Fibroblast of upper back skin (primary cell): ENCODE data around the gene BRICD5.
"Not testable (repeated sequence)": the region's sequence is repeated elsewhere in the genome, so short reads cannot be mapped to it uniquely, and the experiment has no call there.

Experiments
- DNase-seq: peaks from one replicate; pipeline ENCODE4 v3.0.0-alpha.2; 2013

BRICD5 gene

GRCh38 chr16:2214719-2214968 lies 4.0 kb upstream of the BRICD5 start, which contains the start of gene PGP:
Gene PGP, minus strand, starts transcription at chr16:2214840. Its CDS starts 63 bp downstream, at chr16:2214777.
- DNase-seq = no peak

GRCh38 chr16:2213817-2214718 lies 3.4 kb upstream of the BRICD5 start:
- no peak for DNase-seq

- DNase-seq = no peak
These were observed 2.0 kb upstream of the BRICD5 start for GRCh38 chr16:2212362-2213324.

GRCh38 chr16:2211923-2212347 lies 1.3 kb upstream of the BRICD5 start:
- no peak for DNase-seq

- no peak for DNase-seq
These were observed 692 bp downstream of the BRICD5 start for GRCh38 chr16:2210009-2210332.

GRCh38 chr16:2209258-2210008 lies 1.2 kb downstream of the BRICD5 start:
- DNase-seq = no peak

GRCh38 chr16:2208772-2209171 lies 1.9 kb downstream of the BRICD5 start:
- no peak for DNase-seq

- no peak for DNase-seq
These were observed 2.4 kb downstream of the BRICD5 start for GRCh38 chr16:2208308-2208707.

- no peak for DNase-seq
These were observed 2.8 kb downstream of the BRICD5 start for GRCh38 chr16:2207872-2208271.

- no peak for DNase-seq
These were observed 3.8 kb downstream of the BRICD5 start for GRCh38 chr16:2206780-2207433.

GRCh38 chr16:2206420-2206779 lies 4.3 kb downstream of the BRICD5 start:
- no peak for DNase-seq

- DNase-seq = no peak
These were observed 4.7 kb downstream of the BRICD5 start for GRCh38 chr16:2205967-2206313.

- DNase-seq = peak; percentile 77
These were observed 5.3 kb downstream of the BRICD5 start, which contains the start of gene MLST8 for GRCh38 chr16:2205104-2205966. Gene MLST8, plus strand, starts transcription at chr16:2205454. Its CDS starts 632 bp downstream, at chr16:2206086.

- DNase-seq = no peak
These were observed 6.1 kb downstream of the BRICD5 start for GRCh38 chr16:2204416-2205103.

GRCh38 chr16:2203119-2203688 lies 7.5 kb downstream of the BRICD5 start:
- DNase-seq = not testable (repeated sequence)

- no peak for DNase-seq
These were observed 10.3 kb downstream of the BRICD5 start for GRCh38 chr16:2200313-2200712.

- DNase-seq = no peak
These were observed 11.0 kb downstream of the BRICD5 start for GRCh38 chr16:2199621-2200139.

- DNase-seq = no peak
These were observed 11.6 kb downstream of the BRICD5 start for GRCh38 chr16:2199095-2199494.

- DNase-seq = no peak
These were observed 12.4 kb downstream of the BRICD5 start for GRCh38 chr16:2198283-2198682.

- no peak for DNase-seq
These were observed 12.9 kb downstream of the BRICD5 start for GRCh38 chr16:2197765-2198164.
